ENCODE results near the gene KIF26B.

KIF26B gene

DNA sequence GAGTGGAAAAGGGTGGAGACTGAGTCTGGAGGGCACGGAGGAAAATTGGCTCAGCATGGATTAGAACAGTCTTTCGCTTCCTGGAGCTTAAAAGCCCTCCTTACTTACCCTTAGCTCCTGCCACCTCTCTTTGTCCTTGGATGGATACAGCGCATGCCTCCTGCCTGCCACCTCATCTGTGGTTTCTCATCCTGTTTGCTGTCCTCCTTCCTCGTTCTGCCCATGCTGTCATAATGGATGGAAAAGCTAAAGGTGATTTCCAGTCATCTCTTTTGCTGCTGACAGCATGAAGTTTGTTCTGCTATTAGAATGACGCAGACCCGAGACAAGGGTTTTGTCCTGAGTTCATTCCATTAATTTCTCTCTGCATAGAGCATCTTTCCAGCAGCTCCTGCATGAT, 425.9 kb downstream of the KIF26B start:
- in situ Hi-C loops (cut with MboI; ENCODE audit: low sequenced_read_pairs, unreplicated experiment): no loop called here

DNA sequence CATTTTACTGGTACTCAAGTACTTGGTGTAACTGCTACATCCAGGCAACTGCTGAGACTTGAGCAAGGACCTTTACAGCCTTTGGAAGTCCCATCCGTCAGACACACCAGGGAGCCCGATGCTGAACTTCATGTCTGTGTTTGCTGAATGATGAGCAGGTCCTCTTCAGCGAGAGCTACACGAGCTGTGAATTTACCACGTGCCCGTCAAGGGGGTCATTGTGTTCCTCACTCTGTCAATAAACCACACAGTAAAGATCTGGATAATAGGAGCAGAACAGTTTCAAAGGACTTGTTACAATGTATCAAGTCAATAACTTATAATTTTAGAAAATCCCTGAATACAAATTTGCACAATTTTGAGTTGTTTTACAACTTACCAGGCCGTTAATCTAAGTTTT, 427.2 kb downstream of the KIF26B start:
- DNase-seq (ENCODE audit: low spot score): no peak
- in situ Hi-C loops (cut with MboI; ENCODE audit: low sequenced_read_pairs, unreplicated experiment): no loop called here
- TF ChIP-seq, protein P1, sequence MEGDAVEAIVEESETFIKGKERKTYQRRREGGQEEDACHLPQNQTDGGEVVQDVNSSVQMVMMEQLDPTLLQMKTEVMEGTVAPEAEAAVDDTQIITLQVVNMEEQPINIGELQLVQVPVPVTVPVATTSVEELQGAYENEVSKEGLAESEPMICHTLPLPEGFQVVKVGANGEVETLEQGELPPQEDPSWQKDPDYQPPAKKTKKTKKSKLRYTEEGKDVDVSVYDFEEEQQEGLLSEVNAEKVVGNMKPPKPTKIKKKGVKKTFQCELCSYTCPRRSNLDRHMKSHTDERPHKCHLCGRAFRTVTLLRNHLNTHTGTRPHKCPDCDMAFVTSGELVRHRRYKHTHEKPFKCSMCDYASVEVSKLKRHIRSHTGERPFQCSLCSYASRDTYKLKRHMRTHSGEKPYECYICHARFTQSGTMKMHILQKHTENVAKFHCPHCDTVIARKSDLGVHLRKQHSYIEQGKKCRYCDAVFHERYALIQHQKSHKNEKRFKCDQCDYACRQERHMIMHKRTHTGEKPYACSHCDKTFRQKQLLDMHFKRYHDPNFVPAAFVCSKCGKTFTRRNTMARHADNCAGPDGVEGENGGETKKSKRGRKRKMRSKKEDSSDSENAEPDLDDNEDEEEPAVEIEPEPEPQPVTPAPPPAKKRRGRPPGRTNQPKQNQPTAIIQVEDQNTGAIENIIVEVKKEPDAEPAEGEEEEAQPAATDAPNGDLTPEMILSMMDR (IDR thresholded peaks at IDR 0.05; ENCODE audit: borderline replicate concordance, control extremely low read depth, extremely low read depth, insufficient read depth, missing control alignments): no peak

More for the DNA sequence above, 425.9 kb downstream of the KIF26B start:
- DNase-seq (ENCODE audit: low spot score): no peak
- TF ChIP-seq, protein P1 (IDR thresholded peaks at IDR 0.05; ENCODE audit: borderline replicate concordance, control extremely low read depth, extremely low read depth, insufficient read depth, missing control alignments): no peak

DNA sequence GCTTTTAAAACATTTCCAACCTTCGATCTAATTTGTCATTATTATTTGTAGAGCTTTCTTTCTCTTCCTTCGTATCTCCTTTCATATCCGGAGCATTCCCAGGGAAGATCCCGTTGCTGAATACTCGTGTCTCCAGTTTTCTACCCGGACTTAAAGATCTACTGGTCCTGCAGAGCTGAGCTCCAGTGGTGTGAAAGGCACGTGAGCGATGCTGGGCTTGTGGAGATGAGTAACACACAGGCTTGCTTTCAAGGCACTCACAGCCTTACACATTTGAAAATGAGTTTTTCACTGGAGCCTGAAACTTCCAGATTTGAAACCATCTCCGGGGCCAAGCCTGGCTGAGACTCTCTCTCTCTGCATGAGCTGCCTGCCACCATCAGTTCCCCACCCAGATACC, 428.3 kb downstream of the KIF26B start:
- DNase-seq (ENCODE audit: low spot score): no peak
- in situ Hi-C loops (cut with MboI; ENCODE audit: low sequenced_read_pairs, unreplicated experiment): no loop called here
- TF ChIP-seq, protein P1 (IDR thresholded peaks at IDR 0.05; ENCODE audit: borderline replicate concordance, control extremely low read depth, extremely low read depth, insufficient read depth, missing control alignments): no peak

DNA sequence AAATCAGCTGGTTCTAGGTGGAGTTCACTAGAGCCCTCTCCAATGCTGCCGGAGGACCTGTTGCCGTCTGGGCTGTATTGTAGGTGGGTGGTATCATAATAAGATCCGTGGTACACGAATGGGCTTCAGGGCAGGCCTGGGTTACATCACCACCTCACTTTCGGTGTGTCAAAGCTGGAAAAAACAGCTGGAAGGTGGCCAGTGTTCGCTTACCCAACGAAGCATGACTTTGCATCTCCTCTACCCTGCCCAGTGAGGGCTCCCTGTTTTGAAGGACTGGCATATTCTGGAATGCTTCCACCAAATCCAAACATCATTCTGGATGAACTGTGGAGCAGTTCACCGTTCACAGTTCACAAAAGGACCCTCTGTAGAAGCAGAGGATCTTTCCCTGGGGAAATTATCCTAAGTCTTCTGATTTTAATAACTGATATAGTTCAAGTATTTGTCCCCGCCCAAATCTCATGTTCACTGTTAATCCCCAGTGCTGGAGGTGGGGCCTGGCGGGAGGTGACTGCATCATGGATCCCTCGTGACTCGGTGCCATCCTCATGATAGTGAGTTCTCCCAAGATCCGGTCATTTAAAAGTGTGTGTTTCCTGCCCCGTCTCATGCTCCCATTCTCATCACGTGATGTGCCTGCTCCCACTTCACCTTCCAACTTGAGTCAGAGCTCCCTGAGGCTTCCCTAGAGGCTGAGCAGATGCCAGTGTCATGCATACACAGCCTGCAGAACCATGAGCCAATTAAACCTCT, 429.0 kb downstream of the KIF26B start:
- in situ Hi-C loops (cut with MboI; ENCODE audit: low sequenced_read_pairs, unreplicated experiment): no loop called here
- TF ChIP-seq, protein P1 (IDR thresholded peaks at IDR 0.05; ENCODE audit: borderline replicate concordance, control extremely low read depth, extremely low read depth, insufficient read depth, missing control alignments): no peak
- DNase-seq (ENCODE audit: low spot score): no peak

DNA sequence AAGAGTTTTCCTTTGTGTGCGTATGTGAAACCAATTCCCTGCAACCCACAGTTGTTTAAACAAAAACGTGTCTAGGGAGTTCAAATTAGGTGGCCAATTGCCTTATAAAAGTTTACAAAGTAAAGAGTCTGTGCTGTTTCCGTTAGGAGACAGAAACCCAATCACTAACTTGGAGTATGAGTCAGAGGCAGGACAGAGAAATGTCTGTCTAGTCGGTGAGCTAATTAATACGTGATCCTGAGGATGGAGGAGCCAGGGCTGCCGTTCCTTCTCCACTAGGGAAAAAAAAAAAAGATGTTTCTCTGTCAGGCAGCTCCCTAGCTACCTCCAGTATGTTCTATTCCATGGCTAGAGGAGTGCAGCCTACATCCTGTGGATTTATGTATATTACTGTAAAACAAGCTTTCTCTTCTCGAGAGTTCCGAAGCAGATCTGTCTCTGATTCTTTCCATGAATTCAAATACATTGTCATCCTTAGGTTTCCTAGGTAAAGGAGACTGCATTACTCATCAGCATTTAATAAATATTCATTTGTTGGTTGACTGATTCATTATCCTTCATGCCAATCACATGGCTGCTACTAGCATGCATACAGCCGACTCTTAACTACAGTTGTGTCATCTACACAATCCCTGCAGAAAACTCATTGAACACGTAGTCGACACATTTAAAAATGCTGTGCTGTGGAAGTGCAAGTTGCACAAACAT, 430.6 kb downstream of the KIF26B start:
- TF ChIP-seq, protein P1 (IDR thresholded peaks at IDR 0.05; ENCODE audit: borderline replicate concordance, control extremely low read depth, extremely low read depth, insufficient read depth, missing control alignments): no peak
- DNase-seq (ENCODE audit: low spot score): no peak
- in situ Hi-C loops (cut with MboI; ENCODE audit: low sequenced_read_pairs, unreplicated experiment): no loop called here

DNA sequence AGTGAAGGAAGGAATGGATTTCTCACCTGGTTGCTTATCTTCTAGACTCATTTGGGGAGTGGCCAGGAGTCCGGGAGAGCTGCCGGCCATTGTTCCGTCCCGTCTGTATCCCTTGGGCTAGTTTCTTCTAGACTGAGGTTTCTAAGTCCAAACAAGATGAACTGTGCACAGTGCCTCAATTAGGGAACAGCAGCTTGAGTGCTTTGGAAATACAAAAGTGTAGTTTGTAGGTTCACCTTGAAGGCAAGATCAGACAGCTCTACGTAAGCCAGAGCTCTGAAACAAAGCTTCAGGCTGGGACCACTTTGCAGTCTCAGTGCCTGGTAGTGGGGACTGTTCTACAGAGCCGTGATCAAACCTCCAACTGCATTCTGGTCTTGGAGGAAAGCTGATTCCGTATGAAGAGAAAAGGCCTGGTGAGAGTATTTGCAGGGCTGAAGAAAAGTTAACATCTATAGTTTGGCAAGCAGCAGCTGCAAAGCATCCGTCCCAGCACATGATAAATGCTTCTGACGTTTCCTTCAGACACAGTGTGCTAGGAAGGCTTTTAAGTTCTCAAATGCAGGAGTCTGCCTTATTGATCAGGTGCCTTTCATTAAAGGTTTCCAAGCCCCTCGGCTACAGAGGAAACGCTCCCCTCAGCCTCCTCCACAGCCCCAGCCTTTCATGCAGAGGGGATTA, 432.8 kb downstream of the KIF26B start:
- in situ Hi-C loops (cut with MboI; ENCODE audit: low sequenced_read_pairs, unreplicated experiment): no loop called here
- TF ChIP-seq, protein P1 (IDR thresholded peaks at IDR 0.05; ENCODE audit: borderline replicate concordance, control extremely low read depth, extremely low read depth, insufficient read depth, missing control alignments): no peak
- no peak for DNase-seq (ENCODE audit: low spot score)

Data from GM13976 (cell line).